ENCODE data around the gene GABRD. TPM values are rescaled to one million over a fixed set of nuclear protein-coding genes. Genes with fewer than 3 reads are reported as not detected.

GABRD gene
- total RNA-seq, 1 donor from 2014 or later = not detected

DNA sequence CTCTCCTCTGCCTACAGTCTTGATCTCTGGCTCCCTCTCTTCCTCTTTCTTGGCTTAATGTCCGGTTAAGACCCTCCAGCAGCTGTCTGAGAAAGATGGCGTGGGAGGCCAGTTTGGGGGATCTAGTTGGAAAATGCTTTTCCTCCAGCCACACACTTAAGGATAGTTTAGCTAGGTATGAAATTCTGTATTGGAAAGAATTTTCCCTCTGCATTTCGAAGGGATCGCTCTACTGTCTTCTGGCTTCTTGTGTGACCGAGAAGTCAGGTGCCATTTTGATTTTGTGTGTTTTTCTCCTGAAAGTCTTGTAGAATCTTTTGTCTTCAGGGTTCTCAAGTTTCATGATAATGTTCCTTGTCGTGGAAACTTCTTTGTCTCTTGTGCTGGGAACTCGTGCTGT lies 59.0 kb downstream of the GABRD start:
- no peak for DNase-seq (ENCODE audit: low read depth)
- H3K4me3 ChIP-seq (ENCODE audit: low read depth, low read length) = no peak overlapping the region
- TF ChIP-seq, protein P1, sequence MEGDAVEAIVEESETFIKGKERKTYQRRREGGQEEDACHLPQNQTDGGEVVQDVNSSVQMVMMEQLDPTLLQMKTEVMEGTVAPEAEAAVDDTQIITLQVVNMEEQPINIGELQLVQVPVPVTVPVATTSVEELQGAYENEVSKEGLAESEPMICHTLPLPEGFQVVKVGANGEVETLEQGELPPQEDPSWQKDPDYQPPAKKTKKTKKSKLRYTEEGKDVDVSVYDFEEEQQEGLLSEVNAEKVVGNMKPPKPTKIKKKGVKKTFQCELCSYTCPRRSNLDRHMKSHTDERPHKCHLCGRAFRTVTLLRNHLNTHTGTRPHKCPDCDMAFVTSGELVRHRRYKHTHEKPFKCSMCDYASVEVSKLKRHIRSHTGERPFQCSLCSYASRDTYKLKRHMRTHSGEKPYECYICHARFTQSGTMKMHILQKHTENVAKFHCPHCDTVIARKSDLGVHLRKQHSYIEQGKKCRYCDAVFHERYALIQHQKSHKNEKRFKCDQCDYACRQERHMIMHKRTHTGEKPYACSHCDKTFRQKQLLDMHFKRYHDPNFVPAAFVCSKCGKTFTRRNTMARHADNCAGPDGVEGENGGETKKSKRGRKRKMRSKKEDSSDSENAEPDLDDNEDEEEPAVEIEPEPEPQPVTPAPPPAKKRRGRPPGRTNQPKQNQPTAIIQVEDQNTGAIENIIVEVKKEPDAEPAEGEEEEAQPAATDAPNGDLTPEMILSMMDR (conservative IDR thresholded peaks at IDR 0.05; ENCODE audit: low read depth, low read length) = no peak

- DNase-seq (ENCODE audit: low read depth) = no peak
- no peak overlapping the region for H3K4me3 ChIP-seq (ENCODE audit: low read depth, low read length)
- TF ChIP-seq, protein P1 (conservative IDR thresholded peaks at IDR 0.05; ENCODE audit: low read depth, low read length) = no peak
Measured at GRCh38 chr1:2079396-2080085, 60.4 kb downstream of the GABRD start.

GRCh38 chr1:2080140-2080539 lies 61.0 kb downstream of the GABRD start:
- TF ChIP-seq, protein P1 (conservative IDR thresholded peaks at IDR 0.05; ENCODE audit: low read depth, low read length) = no peak
- no peak overlapping the region for H3K4me3 ChIP-seq (ENCODE audit: low read depth, low read length)
- DNase-seq (ENCODE audit: low read depth) = no peak

Other genes starting within 250 kb of the GABRD start
- gene NADK, start 240.9 kb upstream of the GABRD start, total RNA-seq = 48.8 and 55.6 TPM in 2 replicates
- 179 and 200 TPM in 2 replicates for gene GNB1, start 128.3 kb upstream of the GABRD start, total RNA-seq
- not detected in 2 replicates for gene CALML6, start 104.1 kb upstream of the GABRD start, total RNA-seq
- 0.75 and 5.6 TPM in 2 replicates for gene TMEM52, start 100.1 kb upstream of the GABRD start, total RNA-seq
- not detected in 2 replicates for gene CFAP74, start 15.6 kb upstream of the GABRD start, total RNA-seq
- gene PRKCZ, start 31.1 kb downstream of the GABRD start, total RNA-seq = 19.2 and 28.1 TPM in 2 replicates
- gene FAAP20, start 175.4 kb downstream of the GABRD start, total RNA-seq = 40.0 and 63.3 TPM in 2 replicates
- 13.5 and 20.2 TPM in 2 replicates for gene SKI, start 209.0 kb downstream of the GABRD start, total RNA-seq